ENCODE measurements around the gene PRR12.

Gene PRR12

GRCh38 chr19:49601482-49602038 lies 10.6 kb downstream of the PRR12 start:
- H3K9me3 ChIP-seq: no peaks in the 10 kb centered on the region
- no peak overlapping the region for H3K4me3 ChIP-seq (ENCODE audit: low read depth in 1 of 2, low read length in 1 of 2)
- peaks cover 91% of the 10 kb centered on the region for H3K36me3 ChIP-seq
- no peak for TF ChIP-seq CTCF (IDR thresholded peaks at IDR 0.05)
- no peaks in the 10 kb centered on the region for H3K27me3 ChIP-seq
- no peaks in the 10 kb centered on the region for H3K4me1 ChIP-seq (ENCODE audit: control insufficient read depth in 1 of 2, insufficient read depth in 1 of 2, low read depth in 1 of 2, low read length in 1 of 2)
- no peak overlapping the region for H3K27ac ChIP-seq

GRCh38 chr19:49602806-49603205 lies 11.8 kb downstream of the PRR12 start:
- no peaks in the 10 kb centered on the region for H3K4me1 ChIP-seq (ENCODE audit: control insufficient read depth in 1 of 2, insufficient read depth in 1 of 2, low read depth in 1 of 2, low read length in 1 of 2)
- no peaks in the 10 kb centered on the region for H3K9me3 ChIP-seq
- H3K27me3 ChIP-seq: no peaks in the 10 kb centered on the region
- H3K4me3 ChIP-seq (ENCODE audit: low read depth in 1 of 2, low read length in 1 of 2): no peak overlapping the region
- H3K36me3 ChIP-seq: peaks cover 87% of the 10 kb centered on the region
- no peak for TF ChIP-seq CTCF (IDR thresholded peaks at IDR 0.05)
- no peak overlapping the region for H3K27ac ChIP-seq

GRCh38 chr19:49605605-49606004 lies 14.6 kb downstream of the PRR12 start:
- no peak for TF ChIP-seq CTCF (IDR thresholded peaks at IDR 0.05)
- Histone ChIP-seq H3K9me3 (no peaks in the 10 kb centered on the region), H3K27ac (no peak overlapping the region), H3K36me3 (peaks cover 84% of the 10 kb centered on the region), H3K27me3 (no peaks in the 10 kb centered on the region), H3K4me3 (ENCODE audit: low read depth in 1 of 2, low read length in 1 of 2) (no peak overlapping the region), H3K4me1 (ENCODE audit: control insufficient read depth in 1 of 2, insufficient read depth in 1 of 2, low read depth in 1 of 2, low read length in 1 of 2) (no peaks in the 10 kb centered on the region)

- Histone ChIP-seq H3K4me3 (ENCODE audit: low read depth in 1 of 2, low read length in 1 of 2) (no peak overlapping the region), H3K9me3 (no peaks in the 10 kb centered on the region), H3K27me3 (no peaks in the 10 kb centered on the region), H3K27ac (no peak overlapping the region), H3K4me1 (ENCODE audit: control insufficient read depth in 1 of 2, insufficient read depth in 1 of 2, low read depth in 1 of 2, low read length in 1 of 2) (peaks cover 4 to 6% of the 10 kb centered on the region in 2 experiments), H3K36me3 (peaks cover 66% of the 10 kb centered on the region)
- TF ChIP-seq CTCF (IDR thresholded peaks at IDR 0.05): no peak
Measured at GRCh38 chr19:49609499-49610092, 18.6 kb downstream of the PRR12 start.

- no peak overlapping the region for H3K27ac ChIP-seq
- H3K4me1 ChIP-seq (ENCODE audit: control insufficient read depth in 1 of 2, insufficient read depth in 1 of 2, low read depth in 1 of 2, low read length in 1 of 2): peaks cover 4 to 6% of the 10 kb centered on the region in 2 experiments
- no peaks in the 10 kb centered on the region for H3K9me3 ChIP-seq
- H3K36me3 ChIP-seq: peaks cover 69% of the 10 kb centered on the region
- H3K27me3 ChIP-seq: no peaks in the 10 kb centered on the region
- H3K4me3 ChIP-seq (ENCODE audit: low read depth in 1 of 2, low read length in 1 of 2): no peak overlapping the region
- TF ChIP-seq CTCF (IDR thresholded peaks at IDR 0.05): no peak
Measured at GRCh38 chr19:49613374-49613773, 22.4 kb downstream of the PRR12 start.
